NT2/D1 (cell line): ENCODE measurements around the gene NDUFA7.

ENCODE experiments used
- DNase-seq: peaks from one replicate; pipeline ENCODE4 v3.0.0-alpha.2; 2011; ENCODE audit warnings: low read depth, low spot score
- H3K27me3 ChIP-seq: 2 replicates; pipeline ENCODE4 v1.6.0; 2011; ENCODE audit warnings: mild to moderate bottlenecking; ENCODE audit not compliant: insufficient read length, insufficient read depth
- H3K36me3 ChIP-seq: 2 replicates; pipeline ENCODE4 v1.6.1; 2011; ENCODE audit warnings: mild to moderate bottlenecking, low read length, mixed read lengths; ENCODE audit not compliant: insufficient read depth, insufficient read length
- H3K4me1 ChIP-seq: 2 replicates; pipeline ENCODE4 v1.5.1; 2011; ENCODE audit not compliant: insufficient read depth, insufficient read length
- H3K4me3 ChIP-seq: 2 replicates; pipeline ENCODE4 v1.5.1; 2011; ENCODE audit warnings: low read depth; ENCODE audit not compliant: insufficient read length
- H3K9ac ChIP-seq: 2 replicates; pipeline ENCODE4 v1.6.0; 2011; ENCODE audit warnings: low read depth; ENCODE audit not compliant: insufficient read length
- H3K9me3 ChIP-seq: 2 replicates; pipeline ENCODE4 v1.5.1; 2011; ENCODE audit warnings: mild to moderate bottlenecking, low read length; ENCODE audit not compliant: insufficient read depth
- SUZ12 ChIP-seq: IDR thresholded peaks from 2 replicates; pipeline ENCODE4 v1.6.1; 2011; ENCODE audit not compliant: insufficient read length, insufficient read depth; ENCODE audit errors: extremely low read depth
- YY1 ChIP-seq: IDR thresholded peaks from 2 replicates; pipeline ENCODE4 v1.6.1; 2011; ENCODE audit not compliant: insufficient read length, insufficient read depth
- ZNF274 ChIP-seq: IDR thresholded peaks from 2 replicates; pipeline ENCODE4 v1.6.1; 2011; ENCODE audit warnings: mild to moderate bottlenecking, low read depth, low read length

NDUFA7 gene

GRCh38 chr19:8310342-8311055 lies 10.7 kb downstream of the NDUFA7 start:
- no peak overlapping the region for H3K9ac ChIP-seq
- DNase-seq = no peak
- peaks cover 69% of the 10 kb centered on the region for H3K36me3 ChIP-seq
- H3K4me3 ChIP-seq = no peak overlapping the region
- H3K9me3 ChIP-seq = no peaks in the 10 kb centered on the region
- H3K4me1 ChIP-seq = peaks cover 20% of the 10 kb centered on the region
- TF ChIP-seq YY1 = no peak
- no peak for TF ChIP-seq ZNF274
- TF ChIP-seq SUZ12 = no peak
- H3K27me3 ChIP-seq = no peaks in the 10 kb centered on the region

- Histone ChIP-seq H3K9me3 (no peaks in the 10 kb centered on the region), H3K4me3 (peak overlapping the region; percentile 3), H3K9ac (no peak overlapping the region), H3K36me3 (peaks cover 54% of the 10 kb centered on the region), H3K4me1 (peaks cover 23% of the 10 kb centered on the region), H3K27me3 (no peaks in the 10 kb centered on the region)
- DNase-seq = no peak
- no peak for TF ChIP-seq ZNF274
- no peak for TF ChIP-seq SUZ12
- TF ChIP-seq YY1 = no peak
These were observed 12.3 kb downstream of the NDUFA7 start for GRCh38 chr19:8308891-8309291.

GRCh38 chr19:8307965-8308866 lies 13.0 kb downstream of the NDUFA7 start, which contains the start of gene CD320:
Gene CD320, minus strand, starts transcription at chr19:8308358. Its CDS starts 68 bp downstream, at chr19:8308290.
- H3K4me3 ChIP-seq = peak within 1 kb of the TSS; percentile 98
- peaks cover 27% of the 10 kb centered on the region for H3K4me1 ChIP-seq
- TF ChIP-seq ZNF274 = no peak
- no peak for TF ChIP-seq YY1
- no peak for TF ChIP-seq SUZ12
- peak within 1 kb of the TSS; percentile 93 for H3K9ac ChIP-seq
- no peaks in the 10 kb centered on the region for H3K27me3 ChIP-seq
- no peaks in the 10 kb centered on the region for H3K9me3 ChIP-seq
- H3K36me3 ChIP-seq = peaks cover 53% of the 10 kb centered on the region
- peak; percentile 77 for DNase-seq

- H3K9me3 ChIP-seq = no peaks in the 10 kb centered on the region
- peak overlapping the region; percentile 93 for H3K9ac ChIP-seq
- no peak for TF ChIP-seq ZNF274
- no peak for TF ChIP-seq YY1
- no peak for TF ChIP-seq SUZ12
- peak overlapping the region; percentile 98 for H3K4me3 ChIP-seq
- no peaks in the 10 kb centered on the region for H3K27me3 ChIP-seq
- DNase-seq = no peak
- H3K4me1 ChIP-seq = peaks cover 27% of the 10 kb centered on the region
- peaks cover 56% of the 10 kb centered on the region for H3K36me3 ChIP-seq
These were observed 13.7 kb downstream of the NDUFA7 start for GRCh38 chr19:8307400-8307964.

GRCh38 chr19:8306235-8307054 lies 14.7 kb downstream of the NDUFA7 start:
- H3K9me3 ChIP-seq = no peaks in the 10 kb centered on the region
- H3K9ac ChIP-seq = peak overlapping the region; percentile 50
- no peak for DNase-seq
- TF ChIP-seq YY1 (no peak), SUZ12 (no peak), ZNF274 (no peak)
- no peaks in the 10 kb centered on the region for H3K27me3 ChIP-seq
- peaks cover 55% of the 10 kb centered on the region for H3K36me3 ChIP-seq
- H3K4me3 ChIP-seq = peak overlapping the region; percentile 98
- peaks cover 20% of the 10 kb centered on the region for H3K4me1 ChIP-seq

GRCh38 chr19:8305798-8306197 lies 15.4 kb downstream of the NDUFA7 start:
- Histone ChIP-seq H3K27me3 (no peaks in the 10 kb centered on the region), H3K4me3 (no peak overlapping the region), H3K36me3 (peaks cover 49% of the 10 kb centered on the region), H3K9me3 (no peaks in the 10 kb centered on the region), H3K4me1 (peaks cover 20% of the 10 kb centered on the region), H3K9ac (peak overlapping the region; percentile 38)
- no peak for DNase-seq
- TF ChIP-seq YY1 (no peak), SUZ12 (no peak), ZNF274 (no peak)
